Type B pancreatic cell (in vitro differentiated cells): Measurements from ENCODE around the gene CYP3A7. TPM values are rescaled to one million over a fixed set of nuclear protein-coding genes. Genes with fewer than 3 reads are reported as not detected.
"Not testable (repeated sequence)": the region's sequence is repeated elsewhere in the genome, so short reads cannot be mapped to it uniquely, and the experiment has no call there.

Experiments used
- DNase-seq: peaks from one replicate; pipeline ENCODE4 v3.0.0; 2021; ENCODE audit warnings: mixed read lengths; ENCODE audit not compliant: unreplicated experiment; ENCODE audit errors: extremely low spot score
- H3K27ac Mint-ChIP-seq: 2 replicates; pipeline ENCODE4 v1.8.0; 2021; ENCODE audit warnings: mild to moderate bottlenecking, mixed read lengths
- H3K27me3 Mint-ChIP-seq: 2 replicates; pipeline ENCODE4 v1.8.0; 2021; ENCODE audit warnings: mixed read lengths
- H3K36me3 Mint-ChIP-seq: 2 replicates; pipeline ENCODE4 v1.8.0; 2021; ENCODE audit warnings: mixed read lengths
- H3K4me1 Mint-ChIP-seq: one replicate; pipeline ENCODE4 v1.8.0; 2021; ENCODE audit warnings: mixed read lengths; ENCODE audit not compliant: unreplicated experiment
- H3K4me3 Mint-ChIP-seq: 2 replicates; pipeline ENCODE4 v1.8.0; 2021; ENCODE audit warnings: mild to moderate bottlenecking, mixed read lengths
- H3K9me3 Mint-ChIP-seq: 2 replicates; pipeline ENCODE4 v1.8.0; 2021; ENCODE audit warnings: mixed read lengths
- CTCF ChIP-seq: fragments of 200-600 bp; sonication (generic); conservative IDR thresholded peaks from 2 replicates; pipeline ENCODE4 v1.5.0; 2021; ENCODE audit warnings: antibody characterized with exemption, mild to moderate bottlenecking
- total RNA-seq: library from RNA; stranded (reverse); gene quantifications from 2 replicates; pipeline ENCODE4 v1.2.1, GENCODE V29; 2021; ENCODE audit warnings: low replicate concordance

CYP3A7 gene
- total RNA-seq, 1 donor from 2014 or later = 0.46 TPM

GRCh38 chr7:99666013-99666395, 69.0 kb downstream of the CYP3A7 start:
- H3K27me3 Mint-ChIP-seq = no peaks in the 10 kb centered on the region
- no peak overlapping the region for H3K4me3 Mint-ChIP-seq
- TF ChIP-seq CTCF = no peak
- H3K9me3 Mint-ChIP-seq = no peaks in the 10 kb centered on the region
- peaks cover 28% of the 10 kb centered on the region for H3K36me3 Mint-ChIP-seq
- H3K4me1 Mint-ChIP-seq = no peaks in the 10 kb centered on the region
- no peak overlapping the region for H3K27ac Mint-ChIP-seq
- no peak for DNase-seq

GRCh38 chr7:99665312-99666012, 69.5 kb downstream of the CYP3A7 start:
- H3K4me1 Mint-ChIP-seq = no peaks in the 10 kb centered on the region
- H3K4me3 Mint-ChIP-seq = no peak overlapping the region
- H3K27me3 Mint-ChIP-seq = no peaks in the 10 kb centered on the region
- H3K36me3 Mint-ChIP-seq = peaks cover 29% of the 10 kb centered on the region
- DNase-seq = no peak
- no peaks in the 10 kb centered on the region for H3K9me3 Mint-ChIP-seq
- TF ChIP-seq CTCF = no peak
- no peak overlapping the region for H3K27ac Mint-ChIP-seq

GRCh38 chr7:99657879-99658278, 77.1 kb downstream of the CYP3A7 start:
- not testable (repeated sequence) for H3K9me3 Mint-ChIP-seq, H3K4me1 Mint-ChIP-seq, H3K4me3 Mint-ChIP-seq, H3K27me3 Mint-ChIP-seq, DNase-seq, H3K27ac Mint-ChIP-seq
- peaks cover 14% of the 10 kb centered on the region for H3K36me3 Mint-ChIP-seq

Other genes starting within 250 kb of the CYP3A7 start
- gene ZNF394, start 234.9 kb downstream of the CYP3A7 start, total RNA-seq = 24.3 and 31.8 TPM in 2 replicates
- gene ZKSCAN5, start 230.5 kb downstream of the CYP3A7 start, total RNA-seq = 9.2 and 14.0 TPM in 2 replicates
- gene FAM200A, start 183.1 kb downstream of the CYP3A7 start, total RNA-seq = 10.2 and 10.8 TPM in 2 replicates
- gene ZNF655, start 176.6 kb downstream of the CYP3A7 start, total RNA-seq = 69.2 and 89.1 TPM in 2 replicates
- 0.36 and 0.82 TPM in 2 replicates for gene TMEM225B, start 136.9 kb downstream of the CYP3A7 start, total RNA-seq
- 22.9 and 25.4 TPM in 2 replicates for gene ZSCAN25, start 118.2 kb downstream of the CYP3A7 start, total RNA-seq
- gene CYP3A5, start 55.2 kb downstream of the CYP3A7 start, total RNA-seq = 33.1 and 53.0 TPM in 2 replicates
- gene CYP3A4, start 49.0 kb upstream of the CYP3A7 start, total RNA-seq = 4.2 and 10.0 TPM in 2 replicates
- gene CYP3A43, start 92.8 kb upstream of the CYP3A7 start, total RNA-seq = not detected in 2 replicates
- not detected in 2 replicates for gene OR2AE1, start 141.8 kb upstream of the CYP3A7 start, total RNA-seq
- 13.0 and 15.8 TPM in 2 replicates for gene TRIM4, start 184.3 kb upstream of the CYP3A7 start, total RNA-seq
- not detected in 2 replicates for gene GJC3, start 194.4 kb upstream of the CYP3A7 start, total RNA-seq
- gene AZGP1, start 240.8 kb upstream of the CYP3A7 start, total RNA-seq = 0.50 and 0.60 TPM in 2 replicates